ENCODE results near the gene GPX3. TPM values are rescaled to one million over a fixed set of nuclear protein-coding genes. Genes with fewer than 3 reads are reported as not detected.

Gene GPX3
- total and polyA plus RNA-seq, 12 donors = 208 to 1,234 (median 702) TPM

DNA sequence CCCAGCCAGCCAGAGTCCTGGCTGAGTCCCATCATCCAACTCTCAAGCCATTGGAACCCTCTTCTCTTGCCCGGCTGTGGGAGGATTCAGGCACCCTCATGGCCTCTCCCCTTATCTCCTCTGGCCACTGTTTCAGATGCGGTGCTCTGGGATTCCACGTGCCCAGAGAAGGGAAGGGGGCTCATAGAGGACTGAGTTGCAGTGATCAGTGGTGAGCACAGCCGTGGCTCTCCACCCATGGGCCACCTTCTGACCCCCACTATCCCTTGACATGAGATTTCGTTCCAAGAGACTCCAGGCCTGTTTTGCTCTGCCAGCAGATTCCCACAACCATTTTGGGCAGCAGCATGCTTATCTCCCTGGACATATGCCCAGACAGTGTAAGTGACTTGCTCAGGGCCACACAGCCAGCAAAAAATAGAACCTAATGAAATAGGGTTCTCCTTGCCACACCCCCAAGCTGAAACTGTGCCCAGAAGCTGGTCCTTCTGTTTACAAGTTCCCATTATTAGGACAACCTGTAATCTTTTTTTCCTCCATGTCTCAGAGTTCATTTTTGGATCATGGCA is 2.7 kb downstream of the GPX3 start:
- Histone ChIP-seq H3K4me3 (peak overlapping the region in 4 of 10 donors; percentile 68 to 87 (median 82)), H3K4me1 (peaks cover 38 to 92% (median 83%) of the 10 kb centered on the region in 9 donors), H3K9me3 (no peaks in the 10 kb centered on the region), H3K27ac (peak overlapping the region; percentile 76 to 96 (median 92)), H3K36me3 (peaks cover 0 to 37% (median 10%) of the 10 kb centered on the region in 9 donors), H3K27me3 (no peaks in the 10 kb centered on the region)
- DNase-seq (peak; percentile 58 to 85), ATAC-seq (peak; percentile 22 to 75 (median 58))
- TF ChIP-seq, protein P1, sequence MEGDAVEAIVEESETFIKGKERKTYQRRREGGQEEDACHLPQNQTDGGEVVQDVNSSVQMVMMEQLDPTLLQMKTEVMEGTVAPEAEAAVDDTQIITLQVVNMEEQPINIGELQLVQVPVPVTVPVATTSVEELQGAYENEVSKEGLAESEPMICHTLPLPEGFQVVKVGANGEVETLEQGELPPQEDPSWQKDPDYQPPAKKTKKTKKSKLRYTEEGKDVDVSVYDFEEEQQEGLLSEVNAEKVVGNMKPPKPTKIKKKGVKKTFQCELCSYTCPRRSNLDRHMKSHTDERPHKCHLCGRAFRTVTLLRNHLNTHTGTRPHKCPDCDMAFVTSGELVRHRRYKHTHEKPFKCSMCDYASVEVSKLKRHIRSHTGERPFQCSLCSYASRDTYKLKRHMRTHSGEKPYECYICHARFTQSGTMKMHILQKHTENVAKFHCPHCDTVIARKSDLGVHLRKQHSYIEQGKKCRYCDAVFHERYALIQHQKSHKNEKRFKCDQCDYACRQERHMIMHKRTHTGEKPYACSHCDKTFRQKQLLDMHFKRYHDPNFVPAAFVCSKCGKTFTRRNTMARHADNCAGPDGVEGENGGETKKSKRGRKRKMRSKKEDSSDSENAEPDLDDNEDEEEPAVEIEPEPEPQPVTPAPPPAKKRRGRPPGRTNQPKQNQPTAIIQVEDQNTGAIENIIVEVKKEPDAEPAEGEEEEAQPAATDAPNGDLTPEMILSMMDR (IDR thresholded peaks at IDR 0.05) = no peak
- WGBS, 2 donors = 15% methylated on average over 5 of the region's 5 CpGs
- intact Hi-C loops (cut with DNase I) = loop anchor here in 1 of 10 donors (2.0 kb wide), 1 partner anchor 18 kb away; no protein-coding TSS in a partner anchor

DNA sequence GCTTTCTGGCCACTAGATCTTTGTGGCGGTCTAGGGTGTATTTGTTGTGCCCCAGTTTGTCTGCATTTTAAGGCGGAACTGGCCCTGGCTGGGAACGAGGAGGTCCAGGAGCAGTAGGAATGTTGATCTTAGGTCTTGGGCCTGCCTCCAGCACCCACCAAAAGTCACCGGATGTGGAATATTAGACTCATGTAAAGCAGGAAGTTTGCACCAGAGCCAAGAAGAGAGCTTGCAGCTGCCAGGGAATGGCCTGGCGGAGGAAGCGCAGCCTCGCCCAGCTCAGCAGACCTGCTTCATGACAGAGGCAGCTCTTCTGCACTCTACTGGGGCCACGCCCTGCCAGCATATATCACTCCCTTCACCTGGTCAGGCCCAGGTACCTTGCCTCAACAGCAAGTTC is 3.3 kb downstream of the GPX3 start:
- DNase-seq (peak; percentile 70 to 77), ATAC-seq (peak; percentile 32 to 64 (median 41))
- TF ChIP-seq, protein P1 (IDR thresholded peaks at IDR 0.05) = no peak
- Histone ChIP-seq H3K27ac (peak overlapping the region; percentile 76 to 96 (median 92)), H3K27me3 (no peaks in the 10 kb centered on the region), H3K4me3 (peak overlapping the region in 4 of 10 donors; percentile 2 to 87 (median 44)), H3K4me1 (peaks cover 38 to 96% (median 85%) of the 10 kb centered on the region in 9 donors), H3K9me3 (no peaks in the 10 kb centered on the region), H3K36me3 (peaks cover 0 to 42% (median 15%) of the 10 kb centered on the region in 9 donors)
- intact Hi-C loops (cut with DNase I) = loop anchor here in 1 of 10 donors (2.0 kb wide), 1 partner anchor 19 kb away; no protein-coding TSS in a partner anchor
- WGBS, 2 donors = 28 to 29% methylated on average over 8 of the region's 8 CpGs

DNA sequence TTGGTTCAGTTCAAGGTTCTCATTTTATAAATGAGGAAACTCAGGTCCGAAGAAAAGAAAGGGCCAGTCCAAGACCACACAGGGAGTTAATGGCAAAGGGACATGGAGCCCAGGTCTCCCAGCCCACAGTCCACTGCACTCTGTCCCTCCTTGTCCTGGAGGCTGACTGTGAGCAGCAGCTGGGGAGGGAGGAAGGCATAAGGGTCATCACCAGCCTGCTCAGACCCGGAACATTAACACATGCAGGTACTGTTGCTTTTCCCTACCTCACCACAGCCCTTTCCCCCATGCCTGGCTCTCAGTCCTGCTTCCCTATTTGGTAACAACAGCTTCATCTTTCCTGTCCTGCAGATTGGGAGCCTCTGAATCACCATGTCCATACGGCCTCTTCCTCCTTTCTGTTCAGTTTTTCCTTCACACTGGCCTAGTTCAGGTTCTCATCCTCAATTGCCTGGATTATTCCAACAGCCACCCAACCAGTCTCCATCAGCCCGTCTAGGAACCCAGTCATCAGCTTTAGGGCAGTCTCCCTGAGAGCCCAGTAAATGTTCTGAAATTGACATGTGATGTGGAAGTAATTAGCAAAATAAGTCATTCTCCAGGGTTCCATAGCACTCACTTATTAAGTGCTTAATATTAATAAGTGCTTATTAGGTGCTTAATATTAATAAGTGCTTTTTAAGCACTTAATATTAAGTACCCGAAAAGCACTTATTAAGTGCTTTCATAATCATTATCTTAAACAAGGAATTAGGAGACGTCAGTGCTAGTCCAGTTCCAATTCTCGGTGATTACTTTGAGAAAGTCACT is 4.3 kb downstream of the GPX3 start:
- peaks cover 0 to 52% (median 23%) of the 10 kb centered on the region in 9 donors for H3K36me3 ChIP-seq
- peak overlapping the region in 2 of 10 donors; percentile 13 to 81 for H3K4me3 ChIP-seq
- H3K9me3 ChIP-seq = no peaks in the 10 kb centered on the region
- H3K4me1 ChIP-seq = peaks cover 38 to 96% (median 79%) of the 10 kb centered on the region in 9 donors
- WGBS, 2 donors = 75 to 78% methylated on average over 7 of the region's 7 CpGs
- H3K27me3 ChIP-seq = no peaks in the 10 kb centered on the region
- H3K27ac ChIP-seq = peak overlapping the region; percentile 76 to 96 (median 92)
- intact Hi-C loops (cut with DNase I) = no loop called here
- ATAC-seq = no peak
- DNase-seq = no peak
- TF ChIP-seq, protein P1 (IDR thresholded peaks at IDR 0.05) = no peak

DNA sequence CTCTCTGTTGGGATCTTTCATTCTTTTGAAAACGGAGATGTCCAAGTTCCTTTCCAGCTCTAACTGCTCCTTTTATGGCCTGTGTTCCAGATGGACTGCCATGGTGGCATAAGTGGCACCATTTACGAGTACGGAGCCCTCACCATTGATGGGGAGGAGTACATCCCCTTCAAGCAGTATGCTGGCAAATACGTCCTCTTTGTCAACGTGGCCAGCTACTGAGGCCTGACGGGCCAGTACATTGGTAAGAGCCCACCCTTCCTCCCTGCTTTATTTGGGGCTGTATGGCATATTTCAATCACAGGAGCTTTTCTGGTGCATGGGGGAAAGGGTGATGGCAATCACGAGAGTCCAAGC is 4.8 kb downstream of the GPX3 start:
- H3K9me3 ChIP-seq = no peaks in the 10 kb centered on the region
- peaks cover 35 to 96% (median 80%) of the 10 kb centered on the region in 9 donors for H3K4me1 ChIP-seq
- WGBS, 2 donors = 93 to 94% methylated on average over 7 of the region's 7 CpGs
- H3K27ac ChIP-seq = peak overlapping the region in 6 of 10 donors; percentile 18 to 96 (median 93)
- H3K4me3 ChIP-seq = peak overlapping the region in 1 of 10 donors; percentile 1
- intact Hi-C loops (cut with DNase I) = no loop called here
- no peak for DNase-seq
- peaks cover 0 to 58% (median 26%) of the 10 kb centered on the region in 9 donors for H3K36me3 ChIP-seq
- TF ChIP-seq, protein P1 (IDR thresholded peaks at IDR 0.05) = no peak
- no peak for ATAC-seq
- H3K27me3 ChIP-seq = no peaks in the 10 kb centered on the region

Data from heart right ventricle (tissue), 16 donors.